ENCODE results near the gene CASP10.
"Not testable (repeated sequence)": the region's sequence is repeated elsewhere in the genome, so short reads cannot be mapped to it uniquely, and the experiment has no call there.

- TF ChIP-seq NONO (IDR thresholded peaks at IDR 0.05; ENCODE audit: low read depth in 2 of 2, low read length in 1 of 2); NFRKB (IDR thresholded peaks at IDR 0.05; ENCODE audit: low read depth): not testable (repeated sequence)
These were observed 1.3 kb downstream of the CASP10 start for GRCh38 chr2:201184248-201184647.

Measured in K562 (cell line).